ENCODE measurements around the gene EXD3.
"Not testable (repeated sequence)": the region's sequence is repeated elsewhere in the genome, so short reads cannot be mapped to it uniquely, and the experiment has no call there.

The EXD3 gene

DNA sequence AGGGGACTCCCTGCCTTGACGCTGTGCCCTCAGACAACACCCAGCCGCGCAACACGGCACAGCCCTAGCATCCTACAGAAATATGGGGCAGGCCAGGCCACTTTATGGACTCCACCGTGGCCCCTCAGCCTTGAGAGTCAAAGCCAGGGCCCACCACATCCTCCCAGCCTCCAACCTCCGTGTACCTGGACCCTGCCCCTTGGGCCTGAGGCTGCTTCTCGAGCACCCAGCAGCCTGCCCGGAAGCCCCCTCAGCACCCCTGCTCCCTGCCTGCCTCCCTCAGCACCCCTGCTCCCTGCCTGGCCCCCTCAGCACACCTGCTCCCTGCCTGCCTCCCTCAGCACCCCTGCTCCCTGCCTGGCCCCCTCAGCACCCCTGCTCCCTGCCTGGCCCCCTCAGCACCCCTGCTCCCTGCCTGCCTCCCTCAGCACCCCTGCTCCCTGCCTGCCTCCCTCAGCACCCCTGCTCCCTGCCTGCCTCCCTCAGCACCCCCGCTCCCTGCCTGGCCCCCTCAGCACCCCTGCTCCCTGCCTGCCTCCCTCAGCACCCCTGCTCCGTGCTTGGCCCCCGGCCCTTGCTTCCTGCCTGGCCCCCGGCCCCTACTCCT lies 36.4 kb downstream of the EXD3 start:
- H3K9ac ChIP-seq (ENCODE audit: low read length); H3K4me1 ChIP-seq (ENCODE audit: control insufficient read depth, insufficient read depth, low read length); H3K36me3 ChIP-seq (ENCODE audit: control insufficient read depth, insufficient read depth, low read length); H3K4me3 ChIP-seq (ENCODE audit: low read depth, low read length); H3K27ac ChIP-seq (ENCODE audit: low read depth, low read length); H3K9me3 ChIP-seq (ENCODE audit: control insufficient read depth, insufficient read depth, low read depth, low read length); H3K27me3 ChIP-seq (ENCODE audit: control insufficient read depth, insufficient read depth, low read length): not testable (repeated sequence)

DNA sequence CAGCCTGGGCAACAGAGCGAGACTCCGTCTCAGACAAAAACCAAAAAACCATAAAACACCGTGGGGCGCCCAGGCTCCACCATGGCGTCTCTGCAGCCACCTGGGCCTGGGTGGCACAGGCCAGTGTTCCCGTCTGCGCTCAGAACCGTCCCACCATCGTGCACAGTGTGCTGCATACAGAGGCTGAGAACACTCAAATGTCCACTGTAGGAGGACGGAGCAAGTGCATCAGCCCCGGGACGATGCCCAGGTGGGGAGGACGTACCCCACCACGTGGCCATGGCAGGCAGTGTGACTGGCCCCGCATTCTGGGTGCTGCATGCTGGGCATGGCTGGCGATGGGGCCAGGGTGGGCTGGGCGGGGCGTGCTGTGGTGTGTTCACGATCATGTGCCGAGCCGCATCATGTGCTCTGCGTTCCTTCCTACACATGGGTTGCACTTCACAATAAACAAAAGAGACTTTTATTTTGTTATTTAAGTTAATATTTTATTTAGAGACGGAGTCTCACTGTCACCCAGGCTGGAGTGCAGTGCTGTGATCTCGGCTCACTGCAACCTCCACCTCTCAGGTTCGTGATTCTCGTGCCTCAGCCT lies 37.8 kb downstream of the EXD3 start:
- no peak overlapping the region for H3K27ac ChIP-seq (ENCODE audit: low read depth, low read length)
- peaks cover 3% of the 10 kb centered on the region; the same call in 1 of the 2 replicates for H3K4me1 ChIP-seq (ENCODE audit: control insufficient read depth, insufficient read depth, low read length)
- H3K9me3 ChIP-seq (ENCODE audit: control insufficient read depth, insufficient read depth, low read depth, low read length), result no peaks in the 10 kb centered on the region
- no peak overlapping the region for H3K9ac ChIP-seq (ENCODE audit: low read length)
- H3K4me3 ChIP-seq (ENCODE audit: low read depth, low read length), result no peak overlapping the region
- H3K27me3 ChIP-seq (ENCODE audit: control insufficient read depth, insufficient read depth, low read length), result no peaks in the 10 kb centered on the region
- no peaks in the 10 kb centered on the region for H3K36me3 ChIP-seq (ENCODE audit: control insufficient read depth, insufficient read depth, low read length)

GRCh38 chr9:137383784-137384756 lies 38.9 kb downstream of the EXD3 start:
- Histone ChIP-seq H3K4me1 (ENCODE audit: control insufficient read depth, insufficient read depth, low read length) (peaks cover 3% of the 10 kb centered on the region; the same call in 1 of the 2 replicates), H3K36me3 (ENCODE audit: control insufficient read depth, insufficient read depth, low read length) (no peaks in the 10 kb centered on the region), H3K9ac (ENCODE audit: low read length) (no peak overlapping the region)

DNA sequence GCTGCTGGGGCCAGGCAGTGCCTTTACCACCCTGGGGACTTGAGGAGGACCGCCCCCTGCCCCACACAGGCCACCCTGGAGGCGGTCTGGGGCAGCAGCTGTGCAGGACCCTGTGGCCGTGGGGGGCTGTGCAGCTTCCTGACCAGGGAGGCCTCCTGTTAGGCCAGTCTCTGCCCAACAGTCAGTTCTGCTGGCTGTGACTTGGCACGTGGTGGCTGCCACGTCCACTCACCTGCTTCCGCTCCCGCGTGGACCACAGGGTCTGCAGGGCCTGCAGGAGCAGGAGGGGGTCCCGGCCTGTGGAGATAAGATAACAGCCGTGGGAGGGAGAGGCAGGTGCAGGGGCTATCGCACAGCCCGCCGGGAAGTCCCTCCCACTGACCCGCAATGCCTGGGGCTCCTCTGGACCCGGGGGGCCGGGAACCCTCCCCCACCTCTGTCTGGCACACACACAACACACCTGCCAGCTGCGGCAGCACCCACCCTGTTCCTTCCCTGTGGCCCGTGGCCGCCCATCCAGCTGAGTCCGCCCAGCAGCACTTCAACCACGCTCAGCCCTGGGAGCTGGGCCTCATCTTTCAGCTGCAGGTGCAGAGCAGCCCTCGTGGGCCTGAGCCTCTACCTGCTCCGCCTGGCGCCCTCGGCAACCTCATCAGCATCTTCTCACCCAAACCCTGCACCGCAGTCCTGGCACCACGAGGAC lies 39.7 kb downstream of the EXD3 start:
- H3K36me3 ChIP-seq (ENCODE audit: control insufficient read depth, insufficient read depth, low read length), result no peaks in the 10 kb centered on the region
- H3K4me1 ChIP-seq (ENCODE audit: control insufficient read depth, insufficient read depth, low read length), result peaks cover 3% of the 10 kb centered on the region; the same call in 1 of the 2 replicates
- no peak overlapping the region for H3K9ac ChIP-seq (ENCODE audit: low read length)
- no peak overlapping the region for H3K27ac ChIP-seq (ENCODE audit: low read depth, low read length)
- no peak overlapping the region for H3K4me3 ChIP-seq (ENCODE audit: low read depth, low read length)
- H3K9me3 ChIP-seq (ENCODE audit: control insufficient read depth, insufficient read depth, low read depth, low read length), result no peaks in the 10 kb centered on the region
- H3K27me3 ChIP-seq (ENCODE audit: control insufficient read depth, insufficient read depth, low read length), result no peaks in the 10 kb centered on the region

More at GRCh38 chr9:137383784-137384756, 38.9 kb downstream of the EXD3 start:
- no peaks in the 10 kb centered on the region for H3K9me3 ChIP-seq (ENCODE audit: control insufficient read depth, insufficient read depth, low read depth, low read length)
- H3K27me3 ChIP-seq (ENCODE audit: control insufficient read depth, insufficient read depth, low read length), result no peaks in the 10 kb centered on the region
- no peak overlapping the region for H3K4me3 ChIP-seq (ENCODE audit: low read depth, low read length)
- H3K27ac ChIP-seq (ENCODE audit: low read depth, low read length), result no peak overlapping the region

DNA sequence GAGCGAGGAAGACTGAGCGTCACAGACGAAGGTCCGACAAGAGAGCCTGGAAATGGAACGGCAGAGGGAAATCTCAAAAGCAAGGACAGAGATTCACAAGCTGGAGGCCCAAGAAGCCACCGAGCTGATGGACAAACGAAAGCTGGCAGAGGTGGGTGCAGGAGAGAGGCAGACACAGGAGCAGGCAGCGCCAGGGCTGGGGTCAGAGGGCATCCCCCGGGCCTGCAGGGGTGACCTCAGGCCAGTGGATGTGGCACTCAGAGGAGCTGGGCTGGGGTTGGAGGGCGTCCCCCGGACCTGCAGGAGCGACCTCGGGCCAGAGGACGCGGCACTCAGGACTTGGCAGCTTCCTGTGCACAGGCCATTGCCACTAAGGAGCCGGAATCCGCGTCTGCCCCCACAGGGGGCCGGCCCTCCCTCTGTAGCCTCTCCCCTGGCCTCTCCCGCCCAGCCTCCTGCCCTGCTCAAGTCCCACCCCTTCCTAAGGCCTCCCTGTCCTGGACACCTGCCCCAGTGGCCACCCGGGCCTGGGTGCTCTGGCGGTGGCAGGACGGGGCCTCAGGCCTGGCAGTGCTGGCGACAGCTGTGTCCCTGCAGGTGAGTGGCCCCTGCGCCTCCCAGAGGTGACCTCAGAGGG lies 40.4 kb downstream of the EXD3 start:
- no peak overlapping the region for H3K4me3 ChIP-seq (ENCODE audit: low read depth, low read length)
- H3K9ac ChIP-seq (ENCODE audit: low read length), result no peak overlapping the region
- peak overlapping the region; percentile 35; the same call in 1 of the 2 replicates for H3K27ac ChIP-seq (ENCODE audit: low read depth, low read length)
- H3K9me3 ChIP-seq (ENCODE audit: control insufficient read depth, insufficient read depth, low read depth, low read length), result no peaks in the 10 kb centered on the region
- no peaks in the 10 kb centered on the region for H3K36me3 ChIP-seq (ENCODE audit: control insufficient read depth, insufficient read depth, low read length)
- H3K27me3 ChIP-seq (ENCODE audit: control insufficient read depth, insufficient read depth, low read length), result no peaks in the 10 kb centered on the region
- H3K4me1 ChIP-seq (ENCODE audit: control insufficient read depth, insufficient read depth, low read length), result peaks cover 3% of the 10 kb centered on the region; the same call in 1 of the 2 replicates

DNA sequence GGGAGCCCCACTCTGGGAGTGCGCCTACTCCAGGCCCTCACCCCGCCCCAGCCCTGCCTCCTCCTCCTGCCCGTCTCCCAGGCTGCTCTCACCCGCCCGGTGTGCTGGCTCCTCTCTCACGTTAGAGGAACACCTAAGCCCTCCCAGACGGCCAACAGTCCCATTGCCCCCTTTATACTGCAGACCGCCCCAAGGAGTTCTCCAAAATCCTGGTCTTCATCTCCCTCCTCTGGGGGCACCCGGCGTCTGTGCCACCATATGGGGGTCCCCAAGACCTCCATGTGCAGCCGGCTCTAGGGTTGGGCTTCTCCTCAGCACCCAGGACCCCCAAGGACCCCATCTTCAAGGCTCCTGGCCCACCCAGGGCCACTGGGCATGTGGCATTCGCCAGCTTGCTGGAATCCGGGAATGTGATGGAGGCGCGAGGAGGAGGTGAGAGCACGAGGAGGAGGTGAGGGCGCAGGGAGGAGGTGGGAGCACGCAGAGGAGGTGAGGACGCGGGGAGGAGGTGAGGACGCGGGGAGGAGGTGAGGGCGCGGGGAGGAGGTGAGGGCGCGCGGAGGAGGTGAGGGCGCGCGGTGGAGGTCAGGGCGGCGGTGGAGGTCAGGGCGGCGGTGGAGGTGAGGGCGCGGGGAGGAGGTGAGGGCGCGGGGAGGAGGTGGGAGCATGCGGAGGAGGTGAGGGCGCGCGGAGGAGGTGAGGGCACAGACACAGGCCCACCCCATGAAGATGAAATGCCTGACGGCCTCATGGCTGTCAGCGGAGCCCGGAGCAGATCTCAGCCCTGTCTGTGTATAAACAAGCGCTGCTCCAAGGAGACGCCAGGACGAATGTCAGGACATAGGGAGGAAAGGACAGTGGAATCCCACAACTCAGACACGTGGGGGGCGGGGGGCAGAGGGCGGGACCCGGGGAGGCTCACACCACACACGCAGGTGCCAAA lies 41.2 kb downstream of the EXD3 start:
- peaks cover 3% of the 10 kb centered on the region; the same call in 1 of the 2 replicates for H3K4me1 ChIP-seq (ENCODE audit: control insufficient read depth, insufficient read depth, low read length)
- no peaks in the 10 kb centered on the region; the same call in 1 of the 2 replicates for H3K27me3 ChIP-seq (ENCODE audit: control insufficient read depth, insufficient read depth, low read length)
- H3K9me3 ChIP-seq (ENCODE audit: control insufficient read depth, insufficient read depth, low read depth, low read length), result no peaks in the 10 kb centered on the region
- peak overlapping the region; percentile 35; the same call in 1 of the 2 replicates for H3K27ac ChIP-seq (ENCODE audit: low read depth, low read length)
- no peak overlapping the region for H3K9ac ChIP-seq (ENCODE audit: low read length)
- H3K36me3 ChIP-seq (ENCODE audit: control insufficient read depth, insufficient read depth, low read length), result no peaks in the 10 kb centered on the region
- no peak overlapping the region for H3K4me3 ChIP-seq (ENCODE audit: low read depth, low read length)

DNA sequence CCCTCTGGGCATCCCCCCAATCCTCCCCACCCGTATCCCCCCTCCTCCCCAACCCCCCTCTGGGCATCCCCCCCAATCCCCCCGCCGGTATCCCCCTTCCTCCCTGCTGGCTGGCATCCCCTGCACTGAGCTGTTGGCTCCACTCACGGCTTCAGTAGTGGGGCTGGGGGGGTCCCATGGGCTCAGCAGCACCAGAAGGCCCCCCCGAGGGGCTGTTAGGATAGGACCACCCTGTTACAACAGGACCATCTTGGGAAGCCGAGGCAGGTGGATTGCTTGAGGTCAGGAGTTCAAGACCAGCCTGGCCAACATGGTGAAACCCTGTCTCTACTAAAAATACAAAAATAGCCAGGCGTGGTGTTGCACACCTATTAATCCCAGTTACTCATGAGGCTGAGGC lies 42.4 kb downstream of the EXD3 start:
- H3K4me1 ChIP-seq (ENCODE audit: control insufficient read depth, insufficient read depth, low read length), result peaks cover 3% of the 10 kb centered on the region; the same call in 1 of the 2 replicates
- H3K27ac ChIP-seq (ENCODE audit: low read depth, low read length), result no peak overlapping the region
- H3K9ac ChIP-seq (ENCODE audit: low read length), result no peak overlapping the region
- H3K4me3 ChIP-seq (ENCODE audit: low read depth, low read length), result no peak overlapping the region
- no peaks in the 10 kb centered on the region for H3K36me3 ChIP-seq (ENCODE audit: control insufficient read depth, insufficient read depth, low read length)
- H3K9me3 ChIP-seq (ENCODE audit: control insufficient read depth, insufficient read depth, low read depth, low read length), result peaks cover under 1% of the 10 kb centered on the region; the same call in 1 of the 2 replicates
- H3K27me3 ChIP-seq (ENCODE audit: control insufficient read depth, insufficient read depth, low read length), result no peaks in the 10 kb centered on the region; the same call in 1 of the 2 replicates

- Histone ChIP-seq H3K36me3 (ENCODE audit: control insufficient read depth, insufficient read depth, low read length) (no peaks in the 10 kb centered on the region), H3K4me3 (ENCODE audit: low read depth, low read length) (no peak overlapping the region), H3K4me1 (ENCODE audit: control insufficient read depth, insufficient read depth, low read length) (peaks cover 3% of the 10 kb centered on the region; the same call in 1 of the 2 replicates), H3K27me3 (ENCODE audit: control insufficient read depth, insufficient read depth, low read length) (no peaks in the 10 kb centered on the region; the same call in 1 of the 2 replicates), H3K9me3 (ENCODE audit: control insufficient read depth, insufficient read depth, low read depth, low read length) (peaks cover 5% of the 10 kb centered on the region; the same call in 1 of the 2 replicates), H3K9ac (ENCODE audit: low read length) (no peak overlapping the region), H3K27ac (ENCODE audit: low read depth, low read length) (no peak overlapping the region)
Measured at GRCh38 chr9:137380171-137380570, 42.8 kb downstream of the EXD3 start.

GRCh38 chr9:137379761-137380161 lies 43.2 kb downstream of the EXD3 start:
- Histone ChIP-seq H3K4me3 (ENCODE audit: low read depth, low read length) (no peak overlapping the region), H3K9ac (ENCODE audit: low read length) (no peak overlapping the region), H3K4me1 (ENCODE audit: control insufficient read depth, insufficient read depth, low read length) (peaks cover 3% of the 10 kb centered on the region; the same call in 1 of the 2 replicates), H3K9me3 (ENCODE audit: control insufficient read depth, insufficient read depth, low read depth, low read length) (peaks cover 5% of the 10 kb centered on the region; the same call in 1 of the 2 replicates), H3K27ac (ENCODE audit: low read depth, low read length) (no peak overlapping the region), H3K27me3 (ENCODE audit: control insufficient read depth, insufficient read depth, low read length) (no peaks in the 10 kb centered on the region; the same call in 1 of the 2 replicates), H3K36me3 (ENCODE audit: control insufficient read depth, insufficient read depth, low read length) (no peaks in the 10 kb centered on the region)
